ENCODE results near the gene BANK1. TPM values are rescaled to one million over a fixed set of nuclear protein-coding genes. Genes with fewer than 3 reads are reported as not detected.
A peak's percentile ranks its signal among the peaks of the same experiment; 100 is the strongest.

The BANK1 gene
- total RNA-seq, 1 experiment from 2014 or later = 1.1 TPM

DNA sequence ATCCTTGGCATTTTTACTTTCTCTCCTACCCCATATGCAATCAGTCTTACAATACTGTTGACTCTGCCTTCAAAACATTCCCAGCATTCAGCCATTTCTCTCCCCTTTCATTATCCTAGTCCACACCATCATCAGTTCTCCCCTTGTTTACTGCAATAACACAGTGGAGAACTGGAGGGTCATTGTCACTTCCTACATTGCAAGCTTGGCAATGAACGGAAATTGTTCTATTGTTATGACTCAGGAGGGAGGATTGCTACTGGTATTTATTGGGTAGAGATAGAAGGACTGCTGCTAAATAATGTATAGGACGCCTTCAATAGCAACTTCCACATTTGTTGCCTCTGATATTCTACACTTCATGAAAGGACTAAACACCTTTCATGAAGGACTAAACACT, 231.8 kb downstream of the BANK1 start:
- no peak overlapping the region for H3K4me3 Mint-ChIP-seq
- no peaks in the 10 kb centered on the region for H3K36me3 Mint-ChIP-seq (ENCODE audit: insufficient read depth in 1 of 3, low read depth in 3 of 3)
- H2BK15ac ChIP-seq (ENCODE audit: low read depth, low read length) = no peak overlapping the region
- H3K27me3 Mint-ChIP-seq (ENCODE audit: low read depth) = no peaks in the 10 kb centered on the region
- H3T11ph ChIP-seq (ENCODE audit: low read length) = no peak overlapping the region
- H3K23ac ChIP-seq (ENCODE audit: insufficient read length, low read depth, low read length) = no peak overlapping the region
- no peak overlapping the region for H3K4me2 ChIP-seq (ENCODE audit: insufficient read depth, insufficient read length, low read length)
- H3K56ac ChIP-seq (ENCODE audit: insufficient read length, low read depth, low read length) = no peak overlapping the region
- no peak for DNase-seq
- H3K23me2 ChIP-seq (ENCODE audit: insufficient read length, low read depth, low read length, poor library complexity, severe bottlenecking) = no peaks in the 10 kb centered on the region
- no peak overlapping the region for H4K91ac ChIP-seq (ENCODE audit: insufficient read length, low read depth, low read length)
- whole genome bisulfite sequencing (ENCODE audit: extremely low coverage, insufficient read length, low lambda C conversion rate) = no CpG with 5 or more reads among the region's 2 CpGs
- no peak overlapping the region for H3K9ac ChIP-seq (ENCODE audit: extremely low read depth, insufficient read length, low read length)
- H3K27ac ChIP-seq (ENCODE audit: insufficient read length, low read depth, low read length) = no peak overlapping the region
- no peaks in the 10 kb centered on the region for H4K20me1 ChIP-seq (ENCODE audit: control insufficient read depth, insufficient read depth, insufficient read length)
- no peaks in the 10 kb centered on the region for H3K79me2 ChIP-seq (ENCODE audit: insufficient read depth, low read length)
- no peaks in the 10 kb centered on the region for H3K4me1 ChIP-seq (ENCODE audit: insufficient read depth, low read length)
- H2BK120ac ChIP-seq (ENCODE audit: low read depth, low read length, poor library complexity, severe bottlenecking) = no peak overlapping the region
- no peaks in the 10 kb centered on the region for H3K27me3 ChIP-seq (ENCODE audit: insufficient read depth, low read length)
- H3K9me3 ChIP-seq (ENCODE audit: control insufficient read depth, low read depth, low read length) = no peaks in the 10 kb centered on the region
- H3K9me3 Mint-ChIP-seq = no peaks in the 10 kb centered on the region
- H3K79me1 ChIP-seq (ENCODE audit: insufficient read depth, low read depth, low read length, poor library complexity, severe bottlenecking) = no peaks in the 10 kb centered on the region
- no peak overlapping the region for H3K14ac ChIP-seq (ENCODE audit: insufficient read depth, low read length)
- TF ChIP-seq, protein P1, sequence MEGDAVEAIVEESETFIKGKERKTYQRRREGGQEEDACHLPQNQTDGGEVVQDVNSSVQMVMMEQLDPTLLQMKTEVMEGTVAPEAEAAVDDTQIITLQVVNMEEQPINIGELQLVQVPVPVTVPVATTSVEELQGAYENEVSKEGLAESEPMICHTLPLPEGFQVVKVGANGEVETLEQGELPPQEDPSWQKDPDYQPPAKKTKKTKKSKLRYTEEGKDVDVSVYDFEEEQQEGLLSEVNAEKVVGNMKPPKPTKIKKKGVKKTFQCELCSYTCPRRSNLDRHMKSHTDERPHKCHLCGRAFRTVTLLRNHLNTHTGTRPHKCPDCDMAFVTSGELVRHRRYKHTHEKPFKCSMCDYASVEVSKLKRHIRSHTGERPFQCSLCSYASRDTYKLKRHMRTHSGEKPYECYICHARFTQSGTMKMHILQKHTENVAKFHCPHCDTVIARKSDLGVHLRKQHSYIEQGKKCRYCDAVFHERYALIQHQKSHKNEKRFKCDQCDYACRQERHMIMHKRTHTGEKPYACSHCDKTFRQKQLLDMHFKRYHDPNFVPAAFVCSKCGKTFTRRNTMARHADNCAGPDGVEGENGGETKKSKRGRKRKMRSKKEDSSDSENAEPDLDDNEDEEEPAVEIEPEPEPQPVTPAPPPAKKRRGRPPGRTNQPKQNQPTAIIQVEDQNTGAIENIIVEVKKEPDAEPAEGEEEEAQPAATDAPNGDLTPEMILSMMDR (conservative IDR thresholded peaks at IDR 0.05) = no peak
- no peak overlapping the region for H2AK5ac ChIP-seq (ENCODE audit: insufficient read length, low read length)
- no peak overlapping the region for H3K27ac Mint-ChIP-seq
- no peaks in the 10 kb centered on the region for H3K4me1 Mint-ChIP-seq
- no peak overlapping the region for H3K4ac ChIP-seq (ENCODE audit: low read depth, low read length)
- no peak overlapping the region for H2BK12ac ChIP-seq (ENCODE audit: insufficient read length, low read depth, low read length)
- no peak overlapping the region for H2BK5ac ChIP-seq (ENCODE audit: insufficient read length, low read length)
- H4K5ac ChIP-seq (ENCODE audit: insufficient read length, low read depth, low read length) = no peak overlapping the region
- no peak overlapping the region for H3K18ac ChIP-seq (ENCODE audit: insufficient read length, low read depth, low read length)
- H4K8ac ChIP-seq (replicated peaks; ENCODE audit: insufficient read length, low read depth, low read length) = no peak overlapping the region
- H2AFZ ChIP-seq (ENCODE audit: low read length) = peak overlapping the region; percentile 9
- no peak overlapping the region for H2BK20ac ChIP-seq (ENCODE audit: low read depth, low read length, poor library complexity, severe bottlenecking)

Data from H9 (cell line).